Measurements from ENCODE around the gene SHANK2.
"Not testable (repeated sequence)": the region's sequence is repeated elsewhere in the genome, so short reads cannot be mapped to it uniquely, and the experiment has no call there.

Gene SHANK2

GRCh38 chr11:71242391-71242790, 10.0 kb downstream of the SHANK2 start:
- FAIRE-seq = no peak

DNA sequence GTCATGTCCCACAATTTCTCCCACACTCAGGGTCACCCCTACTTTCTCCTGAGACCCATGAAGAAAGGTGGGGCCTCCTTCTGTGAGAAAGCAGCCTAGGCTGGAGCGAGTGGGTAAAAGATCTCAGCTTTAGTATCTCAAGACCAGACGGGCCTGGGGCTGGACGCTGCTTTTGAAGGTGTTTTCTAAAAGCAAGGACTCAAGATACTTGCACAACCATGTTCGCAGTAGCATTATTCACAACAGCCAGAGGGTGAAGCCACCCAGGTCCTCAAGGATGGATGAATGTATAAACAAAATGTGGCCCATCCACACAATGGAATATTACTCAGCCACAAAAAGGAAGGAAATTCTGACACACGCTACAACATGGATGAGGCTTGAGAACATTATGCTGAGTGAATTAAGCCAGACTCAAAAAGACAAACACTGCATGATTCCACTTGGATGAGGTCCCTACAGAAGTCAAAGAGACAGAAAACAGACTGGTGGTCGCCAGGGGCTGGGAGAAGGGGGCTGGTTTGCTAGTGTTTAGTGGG, 10.6 kb downstream of the SHANK2 start:
- FAIRE-seq = no peak

DNA sequence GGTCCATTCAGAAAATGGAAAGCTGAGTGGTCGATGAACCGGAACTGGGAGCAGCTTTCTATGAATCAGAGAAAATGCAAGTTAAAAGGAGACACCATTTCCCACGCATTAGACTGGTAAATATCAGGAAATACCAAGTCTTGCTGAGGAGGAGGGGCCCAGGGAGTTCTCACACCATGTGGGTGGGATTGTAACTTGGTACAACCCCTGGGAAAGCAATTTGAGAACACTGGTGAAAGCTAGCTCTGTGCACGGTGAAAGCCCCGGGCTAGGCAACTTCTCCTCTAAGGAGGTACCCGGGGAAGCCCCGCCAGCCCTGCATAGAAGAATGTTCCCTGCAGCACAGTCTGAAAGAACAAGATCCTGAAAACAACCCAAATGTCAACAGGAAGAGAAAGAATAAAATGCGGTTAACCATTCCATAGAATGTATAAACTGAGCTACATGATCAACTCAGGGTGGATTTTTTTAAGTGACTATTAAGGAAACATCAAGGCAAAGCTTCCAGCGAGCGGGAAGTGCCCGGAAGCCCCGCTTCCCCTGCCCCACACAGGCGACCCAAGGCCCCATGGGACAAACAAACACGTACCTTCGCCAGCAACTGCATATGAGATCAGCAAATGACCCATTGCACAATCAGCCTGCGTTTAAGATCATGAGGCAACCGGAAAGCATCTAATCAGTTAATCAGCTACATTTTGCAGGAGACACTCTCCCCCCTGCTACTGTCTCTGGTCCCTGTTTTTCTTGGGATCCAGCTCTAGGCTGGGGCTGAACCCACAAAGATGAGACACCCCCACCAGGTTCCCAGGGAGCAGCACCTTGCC, 11.3 kb downstream of the SHANK2 start:
- no peak for FAIRE-seq

- FAIRE-seq = no peak
Measured at GRCh38 chr11:71240061-71240690, 12.2 kb downstream of the SHANK2 start.

- no peak for FAIRE-seq
Measured at GRCh38 chr11:71239581-71239980, 12.8 kb downstream of the SHANK2 start.

DNA sequence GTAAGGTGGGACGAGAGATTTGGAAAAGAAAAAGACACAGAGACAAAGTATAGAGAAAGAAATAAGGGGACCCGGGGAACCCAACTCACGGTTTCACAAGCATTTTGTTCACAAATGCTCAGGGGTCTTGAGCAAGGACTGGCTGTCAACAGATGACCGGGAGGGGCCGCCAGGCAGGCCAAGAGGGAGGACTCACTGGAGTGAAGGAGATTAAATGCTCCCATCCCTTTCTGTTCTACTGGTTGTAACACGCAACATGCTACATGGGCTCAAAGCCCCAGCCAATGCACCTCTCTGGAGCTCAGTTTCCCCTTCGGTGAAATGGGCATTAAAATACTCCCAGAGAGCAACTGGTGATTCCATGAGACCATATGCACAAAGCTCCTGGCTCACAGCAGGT, 13.4 kb downstream of the SHANK2 start:
- FAIRE-seq = no peak

DNA sequence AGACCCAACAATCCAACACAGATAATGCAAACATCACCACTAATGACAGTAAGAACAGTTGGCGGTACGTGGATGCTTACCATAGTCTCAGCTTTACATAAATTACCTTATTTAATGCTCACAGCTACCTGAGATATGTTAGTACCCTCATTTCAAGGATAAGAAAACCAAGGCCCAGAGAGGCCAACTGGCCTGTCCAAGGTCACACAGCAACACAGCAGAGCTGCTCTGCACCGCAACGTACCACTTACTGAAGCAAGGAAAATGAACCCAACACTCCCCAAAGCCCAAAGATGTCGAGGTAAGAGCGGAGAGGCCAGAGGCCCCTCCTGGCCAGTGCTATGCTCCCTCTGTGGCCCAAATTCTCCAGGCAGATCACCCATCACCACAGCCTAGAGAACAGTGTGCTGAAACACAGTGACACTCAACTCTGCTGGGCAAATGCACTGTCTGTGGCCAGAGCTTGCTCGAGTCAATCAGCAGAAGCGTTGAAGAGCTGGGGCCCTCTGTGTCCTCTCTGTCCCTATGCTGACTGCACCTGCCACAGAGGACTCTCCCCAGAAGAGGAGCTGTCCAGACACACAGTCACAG, 14.0 kb downstream of the SHANK2 start:
- no peak for FAIRE-seq

GRCh38 chr11:71237853-71238252, 14.5 kb downstream of the SHANK2 start:
- FAIRE-seq = no peak

- FAIRE-seq = no peak
Measured at GRCh38 chr11:71236836-71237475, 15.4 kb downstream of the SHANK2 start.

DNA sequence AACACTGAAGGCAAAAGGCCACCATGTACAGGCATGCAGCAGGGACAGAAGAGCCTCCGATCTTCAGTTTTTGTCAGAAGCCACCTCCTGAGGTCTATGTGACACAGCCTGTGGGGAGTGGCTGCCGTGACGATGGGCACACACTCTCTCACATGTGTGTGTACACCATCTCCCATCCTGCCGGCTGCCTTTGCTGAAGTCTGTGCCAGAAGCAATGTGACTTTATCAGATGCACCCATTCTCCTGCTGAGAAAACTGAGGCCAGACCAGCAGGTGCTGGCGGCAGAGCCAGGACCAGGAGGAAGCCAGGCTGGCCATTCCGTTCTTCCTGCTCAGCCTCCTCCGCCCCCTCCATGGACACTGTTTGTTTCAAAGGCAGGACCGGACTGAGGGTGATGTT, 16.7 kb downstream of the SHANK2 start:
- no peak for FAIRE-seq

DNA sequence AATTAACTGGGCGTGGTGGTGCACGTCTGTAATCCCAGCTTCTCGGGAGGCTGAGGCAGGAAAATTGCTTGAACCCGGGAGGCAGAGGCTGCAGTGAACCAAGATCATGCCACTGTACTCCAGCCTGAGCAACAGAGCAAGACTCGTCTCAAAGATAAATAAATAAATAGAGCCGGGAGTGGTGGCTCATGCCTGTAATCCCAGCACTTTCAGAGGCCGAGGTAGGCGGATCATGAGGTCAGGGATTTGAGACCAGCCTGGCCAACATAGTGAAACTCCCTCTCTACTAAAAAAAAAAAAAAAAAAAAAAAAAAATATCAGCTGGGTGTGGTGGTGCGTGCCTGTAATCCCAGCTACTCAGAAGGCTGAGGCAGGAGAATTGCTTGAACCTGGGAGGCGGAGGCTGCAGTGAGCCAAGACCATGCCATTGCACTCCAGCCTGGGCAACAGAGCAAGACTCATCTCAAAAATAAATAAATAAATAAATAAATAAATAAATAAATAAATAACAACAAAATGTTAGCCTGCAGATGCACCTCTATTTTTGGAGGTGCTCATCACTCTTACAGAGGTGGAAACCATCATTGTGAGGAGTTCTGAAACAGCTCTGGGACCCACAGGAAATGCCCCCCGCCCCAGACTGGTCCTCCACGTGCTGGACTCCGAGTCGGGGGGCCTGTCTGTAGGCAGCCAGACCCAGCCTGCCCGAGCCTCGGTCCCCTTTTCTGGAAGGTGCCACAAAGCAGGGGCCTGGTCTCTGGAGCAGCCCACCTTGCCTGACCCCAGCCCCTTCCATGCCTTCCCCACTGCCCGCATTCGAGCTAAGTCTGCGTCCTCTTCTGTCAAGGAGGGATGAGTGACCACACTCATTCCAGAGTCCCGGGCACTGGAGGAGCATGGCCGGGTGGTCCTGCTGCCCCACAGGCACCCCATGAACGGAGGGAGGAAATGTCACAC, 18.2 kb downstream of the SHANK2 start:
- not testable (repeated sequence) for FAIRE-seq

DNA sequence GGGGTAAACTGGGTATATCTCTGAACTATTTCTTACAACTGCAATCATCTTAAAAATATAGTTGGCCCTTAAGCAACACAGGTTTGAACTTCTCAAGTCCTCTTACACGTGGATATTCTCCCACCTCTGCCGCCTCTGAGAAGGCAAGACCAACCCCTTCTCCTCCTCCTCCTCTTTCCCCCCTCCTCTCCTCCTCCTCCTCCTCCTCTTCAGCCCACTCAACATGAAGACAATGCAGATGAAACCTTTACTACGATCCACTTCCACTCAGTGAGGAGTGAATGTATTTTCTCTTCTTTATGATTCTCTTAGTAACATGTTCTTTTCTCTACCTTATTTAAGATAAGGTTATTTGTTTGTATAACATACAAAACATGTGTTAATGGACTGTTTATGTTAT, 20.0 kb downstream of the SHANK2 start:
- FAIRE-seq = no peak

DNA sequence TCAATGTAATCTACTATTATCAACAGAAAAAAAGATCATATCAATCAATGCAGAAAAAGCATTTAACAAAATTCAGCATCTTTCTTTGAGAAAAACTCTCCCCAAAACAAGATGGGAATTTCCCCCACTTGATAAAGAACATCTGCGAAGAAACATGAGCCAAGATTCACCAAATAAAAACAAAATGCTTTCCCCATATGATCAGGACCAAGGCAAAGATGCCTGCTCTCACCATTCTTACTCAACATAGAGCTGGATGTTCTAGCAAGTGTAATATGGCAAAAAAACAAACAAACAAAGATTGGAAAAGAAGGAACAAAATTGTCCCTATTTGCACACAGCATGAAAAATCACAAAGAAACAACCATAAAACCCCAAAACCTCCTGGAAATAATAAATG, 23.4 kb downstream of the SHANK2 start:
- FAIRE-seq = no peak

GRCh38 chr11:71227058-71227659, 25.2 kb downstream of the SHANK2 start:
- FAIRE-seq = no peak

DNA sequence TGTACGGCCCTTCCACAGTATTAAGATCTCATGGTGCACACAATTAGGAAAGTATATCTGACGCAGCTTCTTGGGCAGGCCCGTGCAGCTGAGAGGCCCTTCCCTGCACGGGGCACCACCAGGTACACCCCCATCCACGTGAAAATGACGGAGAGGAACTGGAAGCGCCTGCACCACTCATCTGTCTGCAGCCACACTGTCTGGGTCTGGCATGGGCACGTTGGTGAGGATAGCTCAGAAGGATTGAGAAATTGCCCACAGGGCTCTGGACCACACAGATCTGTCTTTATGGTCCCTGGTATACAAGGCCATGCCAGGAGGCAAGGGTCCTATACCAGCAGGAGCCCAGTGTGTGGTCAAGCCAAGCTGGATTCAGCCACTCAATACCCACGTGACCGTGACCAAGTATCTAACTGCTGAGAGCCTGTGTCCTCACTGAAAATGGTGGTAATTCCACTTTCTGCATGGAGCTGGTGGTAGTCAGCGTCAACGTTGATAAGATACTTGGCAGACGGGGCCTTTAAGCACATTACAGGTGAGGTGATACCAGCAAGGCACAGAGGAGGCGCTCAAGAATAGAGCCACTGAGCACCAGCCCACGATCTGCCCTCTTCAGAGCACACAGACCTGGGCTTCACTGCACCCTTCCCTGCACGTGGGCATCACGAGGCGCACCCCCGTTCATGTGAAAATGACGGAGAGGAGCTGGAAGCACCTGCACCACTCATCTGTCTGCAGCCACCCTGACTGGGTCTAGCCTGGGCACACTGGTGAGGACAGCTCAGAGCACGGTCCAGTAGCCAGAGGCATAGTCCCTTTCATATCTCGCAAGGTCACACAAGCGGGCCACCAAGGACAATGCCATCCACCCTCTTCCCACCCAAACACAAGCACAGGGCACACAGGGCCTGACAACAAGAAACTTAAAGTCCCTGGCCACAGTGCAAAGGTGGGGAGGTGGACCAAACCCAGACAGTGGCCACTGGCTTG, 28.4 kb downstream of the SHANK2 start:
- FAIRE-seq = no peak

- no peak for FAIRE-seq
Measured at GRCh38 chr11:71223081-71223405, 29.3 kb downstream of the SHANK2 start.

GRCh38 chr11:71222318-71223080, 29.9 kb downstream of the SHANK2 start:
- no peak for FAIRE-seq

- no peak for FAIRE-seq
Measured at GRCh38 chr11:71221821-71222220, 30.6 kb downstream of the SHANK2 start.

DNA sequence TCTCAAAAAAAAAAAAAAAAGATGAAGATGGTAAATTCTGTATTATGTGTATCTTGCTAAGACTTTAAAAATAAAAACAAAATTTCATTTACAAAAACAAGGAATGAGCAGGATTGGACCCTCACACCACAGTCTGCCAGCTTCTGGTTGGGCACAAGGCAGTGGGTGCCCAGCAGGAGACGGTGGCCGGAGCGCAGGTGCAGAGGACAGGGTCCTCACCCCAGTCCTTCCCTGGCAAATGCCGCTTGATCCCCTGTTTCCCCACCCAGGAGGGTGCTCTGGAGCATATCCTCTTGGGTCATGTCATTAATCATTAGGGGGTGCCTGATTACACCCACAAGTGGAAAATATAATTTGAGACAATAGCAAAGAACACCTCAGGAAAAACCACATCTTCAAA, 31.2 kb downstream of the SHANK2 start:
- FAIRE-seq = no peak
